Neural cell (in vitro differentiated cells): ENCODE data around the gene CCDC63. TPM values are rescaled to one million over a fixed set of nuclear protein-coding genes. Genes with fewer than 3 reads are reported as not detected.

ENCODE experiments used
- H2AFZ ChIP-seq: fragments of 200-600, 300-800 bp; sonication (generic), shearing (Covaris generic); 2 replicates; pipeline ENCODE4 v1.6.0; 2014; ENCODE audit warnings: low read depth, mild to moderate bottlenecking, antibody characterized with exemption, low read length, moderate library complexity
- H3F3A ChIP-seq: fragments of 200-600 bp; shearing (Covaris generic); 2 replicates; pipeline ENCODE4 v1.6.1; 2016; ENCODE audit warnings: mild to moderate bottlenecking, moderate library complexity, mixed read lengths, antibody characterized with exemption, low read length; ENCODE audit not compliant: insufficient read depth, poor library complexity, severe bottlenecking
- H3K27ac ChIP-seq: fragments of 200-600, 300-800 bp; sonication (generic), shearing (Covaris generic); 2 replicates; pipeline ENCODE4 v1.5.1; 2014; ENCODE audit warnings: mild to moderate bottlenecking, low read length, moderate library complexity
- H3K27me3 ChIP-seq: fragments of 300-800, 200-600 bp; sonication (generic), shearing (Covaris generic); 2 replicates; pipeline ENCODE4 v1.6.0; 2014; ENCODE audit warnings: mild to moderate bottlenecking, low read depth, low read length, moderate library complexity; ENCODE audit not compliant: insufficient read depth
- H3K36me3 ChIP-seq: fragments of 300-800, 200-600 bp; sonication (generic), shearing (Covaris generic); 2 replicates; pipeline ENCODE4 v1.5.1; 2014; ENCODE audit warnings: mild to moderate bottlenecking, antibody characterized with exemption, low read length, moderate library complexity; ENCODE audit not compliant: insufficient read depth
- H3K4me2 ChIP-seq: fragments of 300-800, 200-600 bp; sonication (generic), shearing (Covaris generic); 2 replicates; pipeline ENCODE4 v1.6.0; 2014; ENCODE audit warnings: mild to moderate bottlenecking, low read length
- H3K4me3 ChIP-seq: fragments of 300-800, 200-600 bp; sonication (generic), shearing (Covaris generic); 2 replicates; pipeline ENCODE4 v1.5.1; 2014; ENCODE audit warnings: mild to moderate bottlenecking, low read length, moderate library complexity
- H3K79me2 ChIP-seq: fragments of 200-600 bp; shearing (Covaris generic); replicated peaks from 2 replicates; pipeline ENCODE4 v1.6.0; 2014; ENCODE audit warnings: mild to moderate bottlenecking, low read length, moderate library complexity; ENCODE audit not compliant: insufficient read depth
- H3K9ac ChIP-seq: fragments of 300-800, 200-600 bp; sonication (generic), shearing (Covaris generic); 2 replicates; pipeline ENCODE4 v1.6.1; 2016; ENCODE audit warnings: mild to moderate bottlenecking, low read length, mixed read lengths
- H3K9me2 ChIP-seq: fragments of 200-600 bp; shearing (Covaris generic); 2 replicates; pipeline ENCODE4 v1.6.1; 2016; ENCODE audit warnings: mild to moderate bottlenecking, low read length, mixed read lengths; ENCODE audit not compliant: insufficient read depth
- H3K9me3 ChIP-seq: fragments of 200-600, 300-800 bp; sonication (generic), shearing (Covaris generic); 2 replicates; pipeline ENCODE4 v1.6.1; 2016; ENCODE audit warnings: mild to moderate bottlenecking, mixed run types, low read length, moderate library complexity, mixed read lengths
- H4K20me1 ChIP-seq: fragments of 200-600 bp; shearing (Covaris generic); 2 replicates; pipeline ENCODE4 v1.6.1; 2016; ENCODE audit warnings: mild to moderate bottlenecking, mixed run types; ENCODE audit not compliant: insufficient read depth
- CTCF ChIP-seq: fragments of 450-650 bp; IDR thresholded peaks from 2 replicates; pipeline ENCODE4 v1.5.1; 2014; ENCODE audit warnings: antibody characterized with exemption, mild to moderate bottlenecking, moderate library complexity; ENCODE audit not compliant: poor library complexity, severe bottlenecking
- EP300 ChIP-seq: fragments of 450-650 bp; conservative IDR thresholded peaks from 2 replicates; pipeline ENCODE4 v1.6.1; 2014; ENCODE audit warnings: antibody characterized with exemption, mild to moderate bottlenecking, moderate library complexity; ENCODE audit not compliant: poor library complexity, severe bottlenecking
- EZH2 ChIP-seq: fragments of 200-600, 300-800 bp; shearing (Covaris generic), sonication (generic); IDR thresholded peaks from 2 replicates; pipeline ENCODE4 v1.6.1; 2014; ENCODE audit warnings: antibody characterized with exemption, low read length, borderline replicate concordance, mild to moderate bottlenecking; ENCODE audit not compliant: insufficient read depth, poor library complexity, severe bottlenecking
- MXI1 ChIP-seq: fragments of 450-650 bp; conservative IDR thresholded peaks from 2 replicates; pipeline ENCODE4 v1.6.1; 2014; ENCODE audit warnings: antibody characterized with exemption, mild to moderate bottlenecking; ENCODE audit not compliant: poor library complexity, severe bottlenecking
- POLR2AphosphoS5 ChIP-seq: IDR thresholded peaks from 2 replicates; pipeline ENCODE4 v1.6.1; 2012
- RAD21 ChIP-seq: fragments of 450-650 bp; conservative IDR thresholded peaks from 2 replicates; pipeline ENCODE4 v1.6.1; 2014; ENCODE audit warnings: antibody characterized with exemption, mild to moderate bottlenecking, moderate library complexity
- REST ChIP-seq: IDR thresholded peaks from 2 replicates; pipeline ENCODE4 v1.6.1; 2012; ENCODE audit warnings: borderline replicate concordance
- SMC3 ChIP-seq: fragments of 450-650 bp; conservative IDR thresholded peaks from 2 replicates; pipeline ENCODE4 v1.6.1; 2014; ENCODE audit warnings: antibody characterized with exemption, mild to moderate bottlenecking, moderate library complexity; ENCODE audit not compliant: poor library complexity
- TAF1 ChIP-seq: IDR thresholded peaks from 2 replicates; pipeline ENCODE4 v1.6.1; 2012; ENCODE audit warnings: low read depth
- polyA plus RNA-seq: library from polyadenylated mRNA; depleted of rRNA; stranded (reverse); fragments of >200 nt; gene quantifications from 2 replicates; pipeline ENCODE4 v1.2.3, GENCODE V29; 2014

The CCDC63 gene
- polyA plus RNA-seq, 1 donor from 2014 or later: not detected

- no peaks in the 10 kb centered on the region for H3K36me3 ChIP-seq
- H3F3A ChIP-seq: no peaks in the 10 kb centered on the region
- no peak overlapping the region for H3K4me3 ChIP-seq
- TF ChIP-seq SMC3 (no peak), MXI1 (no peak), CTCF (no peak), EZH2 (no peak), REST (no peak), RAD21 (no peak), EP300 (no peak), TAF1 (no peak)
- H3K27me3 ChIP-seq: no peaks in the 10 kb centered on the region
- H2AFZ ChIP-seq: no peak overlapping the region
- no peaks in the 10 kb centered on the region for H3K9me3 ChIP-seq
- H3K4me2 ChIP-seq: no peak overlapping the region
- H3K9me2 ChIP-seq: no peaks in the 10 kb centered on the region
- no peaks in the 10 kb centered on the region for H3K79me2 ChIP-seq
- no peak overlapping the region for H3K27ac ChIP-seq
- no peak overlapping the region for H3K9ac ChIP-seq
- no peaks in the 10 kb centered on the region for H4K20me1 ChIP-seq
Measured at GRCh38 chr12:110916295-110916875, 69.6 kb downstream of the CCDC63 start.

GRCh38 chr12:110917467-110917866 lies 70.7 kb downstream of the CCDC63 start:
- Histone ChIP-seq H3K79me2 (no peaks in the 10 kb centered on the region), H4K20me1 (no peaks in the 10 kb centered on the region), H2AFZ (no peak overlapping the region), H3K9ac (no peak overlapping the region), H3K4me2 (no peak overlapping the region), H3K27me3 (no peaks in the 10 kb centered on the region), H3K36me3 (no peaks in the 10 kb centered on the region), H3K9me3 (no peaks in the 10 kb centered on the region), H3F3A (no peaks in the 10 kb centered on the region), H3K9me2 (no peaks in the 10 kb centered on the region), H3K27ac (no peak overlapping the region), H3K4me3 (no peak overlapping the region)
- no peak for TF ChIP-seq REST
- no peak for TF ChIP-seq EZH2
- no peak for TF ChIP-seq POLR2AphosphoS5
- no peak for TF ChIP-seq TAF1
- no peak for TF ChIP-seq SMC3
- no peak for TF ChIP-seq MXI1
- no peak for TF ChIP-seq RAD21
- TF ChIP-seq CTCF: no peak
- no peak for TF ChIP-seq EP300
